K562 (cell line): ENCODE results near the gene BMP2K. TPM values are rescaled to one million over a fixed set of nuclear protein-coding genes. Genes with fewer than 3 reads are reported as not detected.
A peak's percentile ranks its signal among the peaks of the same experiment; 100 is the strongest.

Experiments
- ATAC-seq: fragments of 200-7000 bp; cut with Tn5 transposase; 3 replicates; pipeline ENCODE4 v1.9.1; 2020; ENCODE audit warnings: moderate library complexity
- BruUV-seq: library from RNA; stranded (reverse); fragments of 400-500 nt; replicated peaks from 2 replicates; lab custom pipeline; 2021; lab: Mats Ljungman, UMichigan
- CTCF ChIA-PET: fragments of 300-600 bp; formaldehyde crosslinking; extraction: SDS; loops from one replicate; lab custom pipeline; 2021; ENCODE audit warnings: low intra/inter-chr PET ratio; lab: Yijun Ruan, JAX
- POLR2A ChIA-PET: fragments of 300-600, 350-650 bp; sonication (Branson Sonifier 250); formaldehyde crosslinking; extraction: SDS; loops from one replicate; lab custom pipeline; 2021; ENCODE audit warnings: antibody characterized with exemption, inconsistent platforms; lab: Yijun Ruan, JAX
- DNase-seq, 4 experiments: peaks; one replicate each; pipeline versions ENCODE4 v3.0.0 to v3.0.0-alpha.2; 2011 to 2018; ENCODE audit warnings: low spot score in 3 of 4, mixed read lengths in 3 of 4; ENCODE audit errors: extremely low read depth in 1 of 4
- FAIRE-seq: peaks from 2 replicates; lab custom pipeline; 2011; peaks lifted over from hg19 to GRCh38; lab: Jason Lieb, UNC
- H2AFZ ChIP-seq: 2 replicates; pipeline ENCODE4 v1.6.0; 2011; ENCODE audit warnings: low read depth, low read length, control low read depth, inconsistent platforms
- H3K27ac ChIP-seq: fragments of 200-600 bp; 3 replicates; pipeline ENCODE4 v1.8.0; 2011; ENCODE audit warnings: low read depth, mild to moderate bottlenecking, control low read depth, inconsistent platforms, low read length, moderate library complexity, mixed read lengths; ENCODE audit errors: extremely low read depth
- H3K27me3 ChIP-seq, 2 experiments: fragments of 300-600 bp in 1 of 2; 2 replicates in 1 of 2; 3 replicates in 1 of 2; pipeline versions ENCODE4 v1.6.0 to v1.8.0; 2011; ENCODE audit warnings: inconsistent platforms in 2 of 2, low read length in 2 of 2, mild to moderate bottlenecking in 1 of 2, mixed read lengths in 1 of 2, moderate library complexity in 1 of 2; ENCODE audit not compliant: control insufficient read depth in 2 of 2, insufficient read depth in 2 of 2
- H3K36me3 ChIP-seq: fragments of 300-600 bp; 3 replicates; pipeline ENCODE4 v1.8.0; 2011; ENCODE audit warnings: mild to moderate bottlenecking, low read length, inconsistent platforms; ENCODE audit not compliant: control insufficient read depth, insufficient read depth
- H3K4me1 ChIP-seq, 2 experiments: fragments of 200-600 bp in 1 of 2; replicated peaks in 1 of 2; 2 replicates in 1 of 2; 3 replicates in 1 of 2; pipeline versions ENCODE4 v1.5.1 to v1.8.0; 2011; ENCODE audit warnings: inconsistent platforms in 2 of 2, low read length in 2 of 2, mild to moderate bottlenecking in 1 of 2, mixed read lengths in 1 of 2, moderate library complexity in 1 of 2; ENCODE audit not compliant: control insufficient read depth in 2 of 2, insufficient read depth in 2 of 2
- H3K4me2 ChIP-seq: 2 replicates; pipeline ENCODE4 v1.6.1; 2011; ENCODE audit warnings: low read length, control low read depth, inconsistent platforms, mixed read lengths; ENCODE audit not compliant: insufficient read depth
- H3K4me3 ChIP-seq: fragments of 200-600 bp; sonication (generic), shearing (Covaris generic); 2 replicates; pipeline ENCODE4 v1.5.1; 2016; ENCODE audit warnings: control low read depth, inconsistent platforms
- H3K79me2 ChIP-seq: fragments of 200-600 bp; 3 replicates; pipeline ENCODE4 v1.8.0; 2011; ENCODE audit warnings: low read length, inconsistent platforms; ENCODE audit not compliant: control insufficient read depth, insufficient read depth
- H3K9ac ChIP-seq, 2 experiments: 2 replicates each; pipeline versions ENCODE4 v1.6.0 to v1.6.1; 2011; ENCODE audit warnings: low read depth in 2 of 2, low read length in 2 of 2, control low read depth in 1 of 2, inconsistent platforms in 1 of 2, mild to moderate bottlenecking in 1 of 2, mixed read lengths in 1 of 2; ENCODE audit not compliant: insufficient read depth in 1 of 2
- H3K9me1 ChIP-seq: one replicate; pipeline ENCODE4 v1.6.0; 2011; ENCODE audit warnings: inconsistent platforms, mild to moderate bottlenecking, low read length, moderate library complexity; ENCODE audit not compliant: control insufficient read depth, insufficient read depth
- H3K9me3 ChIP-seq: replicated peaks from 2 replicates; pipeline ENCODE4 v1.5.1; 2011; ENCODE audit warnings: low read depth, low read length, inconsistent platforms; ENCODE audit not compliant: control insufficient read depth, insufficient read depth
- H4K20me1 ChIP-seq: replicated peaks from 2 replicates; pipeline ENCODE4 v1.6.1; 2011; ENCODE audit warnings: low read length, inconsistent platforms, mixed read lengths; ENCODE audit not compliant: control insufficient read depth, insufficient read depth
- ZNF384 ChIP-seq: IDR thresholded peaks from 2 replicates; pipeline ENCODE4 v1.6.1; 2012; ENCODE audit warnings: low read depth, low read length, improper control_type of control experiment
- WGBS: fragments of 100-300 bp; shearing (Covaris generic); methylation state at CpG from one replicate; pipeline ENCODE4 v1.1.6; 2016; ENCODE audit warnings: low coverage, mixed read lengths; ENCODE audit not compliant: insufficient coverage; ENCODE audit errors: missing lambda C conversion rate; 5-methylcytosine and 5-hydroxymethylcytosine counted together
- in situ Hi-C: fragments of 300-500 bp; cut with MboI; formaldehyde crosslinking; loops from 4 replicates; pipeline ENCODE4 v1.15.0; 2018; ENCODE audit warnings: inconsistent platforms, mixed read lengths
- intact Hi-C: fragments of 100-400 bp; cut with micrococcal nuclease; formaldehyde crosslinking; loops from 2 replicates; pipeline ENCODE4 v1.14.2; 2022
- polyA plus RNA-seq, 8 experiments: library from polyadenylated mRNA; depleted of rRNA in 4 of 8; stranded (reverse) in 5 of 8; unstranded in 3 of 8; fragments of >200 nt; fragmentation: Nextera tagmentation in 2 of 8; fragmentation: Illumina TruSeq in 1 of 8; extraction: Ambion mirVana in 2 of 8; extraction: Trizol in 1 of 8; gene quantifications; 2 replicates each; pipeline versions ENCODE4 v1.2.1 to v1.2.3, GENCODE V29; 2011 to 2014; ENCODE audit warnings: inconsistent platforms in 1 of 8, missing spikeins in 1 of 8
- total RNA-seq, 7 experiments: library from RNA; depleted of rRNA in 6 of 7; stranded (reverse); fragments of >200 nt in 6 of 7; fragmentation: Illumina TruSeq in 2 of 7; extraction: Trizol in 2 of 7; gene quantifications; 2 replicates each; pipeline versions ENCODE4 v1.2.1 to v1.2.3, GENCODE V29; 2011 to 2021; ENCODE audit warnings: low replicate concordance in 1 of 7
- TF ChIP-seq, protein P1 (sequence below): fragments of 250-450 bp; sonication (Bioruptor Pico); IDR thresholded peaks from 2 replicates; pipeline ENCODE4 v1.5.0; 2021; ENCODE audit warnings: mild to moderate bottlenecking, borderline replicate concordance

BMP2K gene
- total and polyA plus RNA-seq, 9 of the 15 experiments (the other 6 are each of a cell fraction or from before 2014, with no cell fraction given): 17.0 to 217 (median 104) TPM

DNA sequence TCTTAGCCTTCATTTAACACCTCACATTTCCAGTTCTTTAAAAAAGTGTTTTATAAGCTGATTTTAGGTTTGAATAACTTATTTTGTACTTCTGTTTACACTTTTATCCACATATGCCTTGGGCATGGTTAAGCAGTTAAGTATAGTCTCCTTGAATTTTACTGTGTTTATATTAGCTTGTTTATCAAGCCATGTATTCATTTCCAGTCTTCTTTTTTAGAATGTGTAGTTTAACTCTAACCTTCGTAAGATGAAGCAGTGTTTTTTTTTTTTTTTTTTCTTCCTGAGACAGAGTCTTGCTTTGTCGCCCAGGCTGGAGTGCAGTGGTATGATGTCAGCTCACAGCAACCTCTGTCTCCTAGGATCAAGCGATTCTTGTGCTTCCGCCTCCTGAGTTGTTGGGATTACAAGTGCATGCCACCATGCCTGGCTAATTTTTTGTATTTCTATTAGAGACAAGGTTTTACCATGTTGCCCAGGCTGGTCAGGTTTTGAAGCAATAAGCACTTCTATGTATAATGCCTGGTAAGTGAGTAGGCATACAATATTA, 42.5 kb downstream of the BMP2K start:
- no peaks in the 10 kb centered on the region for H3K27me3 ChIP-seq
- DNase-seq (no peak), FAIRE-seq (no peak), ATAC-seq (peak; percentile 26; the same call in 1 of the 3 replicates)
- H3K79me2 ChIP-seq: peaks cover 98% of the 10 kb centered on the region
- H3K9ac ChIP-seq: no peak overlapping the region
- ChIA-PET POLR2A (interaction anchor here (0.8 to 1.4 kb wide), 2 partner anchors 8 to 18 kb away, joined by 3 to 4 read pairs; no protein-coding TSS in a partner anchor), CTCF (interaction anchor here (0.7 kb wide), 1 partner anchor 193 kb away, joined by 5 read pairs; no protein-coding TSS in a partner anchor)
- H3K9me1 ChIP-seq: no peaks in the 10 kb centered on the region
- 66% methylated on average over 4 of the region's 4 CpGs for WGBS
- peaks cover 0 to 13% of the 10 kb centered on the region in 2 experiments; a peak in 2 of 5 replicates for H3K4me1 ChIP-seq
- no peak overlapping the region for H3K4me3 ChIP-seq
- intact Hi-C loops (no loop called here), in situ Hi-C loops (no loop called here)
- no peak overlapping the region for H2AFZ ChIP-seq
- no peak overlapping the region for H3K4me2 ChIP-seq
- BruUV-seq: no TSS peak
- no peak overlapping the region for H3K27ac ChIP-seq
- H4K20me1 ChIP-seq: peaks cover under 1% of the 10 kb centered on the region; the same call in 1 of the 2 replicates
- peaks cover 59% of the 10 kb centered on the region for H3K36me3 ChIP-seq
- TF ChIP-seq, protein P1, sequence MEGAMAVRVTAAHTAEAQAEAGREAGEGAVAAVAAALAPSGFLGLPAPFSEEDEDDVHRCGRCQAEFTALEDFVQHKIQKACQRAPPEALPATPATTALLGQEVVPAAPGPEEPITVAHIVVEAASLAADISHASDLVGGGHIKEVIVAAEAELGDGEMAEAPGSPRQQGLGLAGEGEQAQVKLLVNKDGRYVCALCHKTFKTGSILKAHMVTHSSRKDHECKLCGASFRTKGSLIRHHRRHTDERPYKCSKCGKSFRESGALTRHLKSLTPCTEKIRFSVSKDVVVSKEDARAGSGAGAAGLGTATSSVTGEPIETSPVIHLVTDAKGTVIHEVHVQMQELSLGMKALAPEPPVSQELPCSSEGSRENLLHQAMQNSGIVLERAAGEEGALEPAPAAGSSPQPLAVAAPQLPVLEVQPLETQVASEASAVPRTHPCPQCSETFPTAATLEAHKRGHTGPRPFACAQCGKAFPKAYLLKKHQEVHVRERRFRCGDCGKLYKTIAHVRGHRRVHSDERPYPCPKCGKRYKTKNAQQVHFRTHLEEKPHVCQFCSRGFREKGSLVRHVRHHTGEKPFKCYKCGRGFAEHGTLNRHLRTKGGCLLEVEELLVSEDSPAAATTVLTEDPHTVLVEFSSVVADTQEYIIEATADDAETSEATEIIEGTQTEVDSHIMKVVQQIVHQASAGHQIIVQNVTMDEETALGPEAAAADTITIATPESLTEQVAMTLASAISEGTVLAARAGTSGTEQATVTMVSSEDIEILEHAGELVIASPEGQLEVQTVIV (CRISPR knock-in tag): no peak
- TF ChIP-seq ZNF384: 0 out of 2 replicates have a peak, but pooled peaks have one; percentile 39
- no peaks in the 10 kb centered on the region for H3K9me3 ChIP-seq
